OCI-LY3 (cell line): ENCODE data around the gene USH2A.

Experiments
- H2AFZ ChIP-seq: fragments of 200-600, 300-600 bp; shearing (Covaris generic); 2 replicates; pipeline ENCODE4 v1.6.0; 2014; ENCODE audit warnings: antibody characterized with exemption, low read depth, low read length
- H3K27ac ChIP-seq: fragments of 200-600, 300-600 bp; sonication (generic); 2 replicates; pipeline ENCODE4 v1.5.1; 2014; ENCODE audit warnings: mild to moderate bottlenecking, low read length, moderate library complexity, mixed read lengths
- H3K27me3 ChIP-seq: fragments of 200-600, 300-600 bp; sonication (generic); 2 replicates; pipeline ENCODE4 v1.6.1; 2014; ENCODE audit warnings: low read depth, low read length, mixed read lengths
- H3K36me3 ChIP-seq: fragments of 200-600, 300-600 bp; sonication (generic); replicated peaks from 2 replicates; pipeline ENCODE3; 2014; ENCODE audit warnings: low read depth, low read length, mixed read lengths
- H3K4me1 ChIP-seq: fragments of 300-600, 200-600 bp; sonication (generic); 2 replicates; pipeline ENCODE4 v1.6.1; 2014; ENCODE audit warnings: low read length, mixed read lengths
- H3K4me2 ChIP-seq: fragments of 200-600, 300-600 bp; sonication (generic); 2 replicates; pipeline ENCODE4 v1.6.1; 2014; ENCODE audit warnings: low read length, mixed read lengths
- H3K4me3 ChIP-seq: fragments of 300-600, 200-600 bp; sonication (generic); 2 replicates; pipeline ENCODE4 v1.5.1; 2014; ENCODE audit warnings: antibody characterized with exemption, mild to moderate bottlenecking, low read length, moderate library complexity
- H3K79me2 ChIP-seq: fragments of 300-600, 200-600 bp; shearing (Covaris generic); 2 replicates; pipeline ENCODE4 v1.6.1; 2014; ENCODE audit warnings: mild to moderate bottlenecking, low read length, mixed read lengths
- H3K9ac ChIP-seq: fragments of 300-600, 200-600 bp; shearing (Covaris generic); 2 replicates; pipeline ENCODE4 v1.6.0; 2014; ENCODE audit warnings: mild to moderate bottlenecking, low read length, moderate library complexity
- H3K9me3 ChIP-seq: fragments of 200-600, 300-600 bp; shearing (Covaris generic); 2 replicates; pipeline ENCODE4 v1.6.1; 2014; ENCODE audit warnings: low read length, mixed read lengths; ENCODE audit not compliant: insufficient read depth
- H4K20me1 ChIP-seq: fragments of 200-600, 300-600 bp; sonication (generic); 2 replicates; pipeline ENCODE4 v1.6.1; 2016; ENCODE audit warnings: low read length, mixed read lengths; ENCODE audit not compliant: insufficient read depth
- EZH2phosphoT487 ChIP-seq: fragments of 200-600 bp; shearing (Covaris generic); IDR thresholded peaks from 2 replicates; pipeline ENCODE4 v1.6.1; 2018; ENCODE audit warnings: antibody characterized with exemption, mixed run types, low read depth
- TF ChIP-seq, protein P1 (sequence below): fragments of 200-600, 300-600 bp; sonication (generic); IDR thresholded peaks from 2 replicates; pipeline ENCODE4 v1.5.1; 2014; ENCODE audit warnings: antibody characterized with exemption, low read length, low read depth

Gene USH2A

DNA sequence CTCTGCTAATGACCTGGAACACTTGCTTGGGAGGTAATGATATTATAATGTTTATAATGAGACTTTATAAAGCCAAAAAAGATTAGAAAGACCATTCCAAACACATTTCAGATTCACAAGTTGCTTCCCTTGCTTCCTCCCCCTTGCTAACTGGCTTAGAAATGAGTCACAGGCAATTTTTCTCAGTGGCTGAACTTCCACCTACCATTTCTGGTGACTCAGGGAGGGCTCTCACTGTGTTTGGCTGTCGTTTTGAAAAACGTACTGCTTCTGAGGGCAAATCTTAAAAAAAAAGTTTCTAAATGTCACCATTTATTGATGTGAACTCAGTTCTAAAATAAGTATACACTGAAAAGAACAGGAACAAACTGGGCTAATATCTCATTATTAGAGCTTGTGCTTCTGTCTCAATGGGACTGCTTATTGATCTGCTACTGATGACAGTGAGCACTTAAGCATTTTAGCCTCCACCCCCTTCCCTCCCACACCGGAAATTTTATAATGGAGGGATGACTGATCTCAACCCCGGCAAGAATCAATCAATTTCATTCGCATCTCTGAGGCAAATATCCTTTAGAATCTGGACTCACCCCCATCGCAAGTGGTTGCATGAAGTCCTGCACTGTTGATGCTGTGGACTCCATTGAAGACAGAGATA, 577.9 kb downstream of the USH2A start:
- no peak overlapping the region for H2AFZ ChIP-seq
- H3K4me2 ChIP-seq = no peak overlapping the region
- H3K27ac ChIP-seq = no peak overlapping the region

DNA sequence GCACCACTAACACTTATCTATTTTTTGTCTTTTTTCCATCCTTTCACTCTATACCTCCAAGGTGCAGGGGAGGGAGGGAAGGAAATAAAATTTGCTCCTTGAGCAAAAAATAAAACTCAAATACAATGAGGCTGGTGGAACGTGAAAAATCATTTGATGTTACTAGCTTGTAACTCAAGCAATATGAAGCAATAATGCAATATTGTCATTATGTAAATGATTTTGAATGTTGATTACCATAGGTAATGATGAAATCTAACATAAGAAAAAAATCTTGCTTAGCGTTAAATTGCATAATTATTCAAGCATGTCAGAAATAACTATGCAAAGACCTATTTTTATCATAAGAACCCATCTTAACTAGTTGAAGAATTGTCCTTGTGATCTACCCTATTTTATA, 578.5 kb downstream of the USH2A start:
- H3K27me3 ChIP-seq = no peaks in the 10 kb centered on the region
- no peak overlapping the region for H3K4me2 ChIP-seq

More for the DNA sequence above, 577.9 kb downstream of the USH2A start:
- Histone ChIP-seq H3K4me3 (no peak overlapping the region), H3K9me3 (no peaks in the 10 kb centered on the region), H3K9ac (no peak overlapping the region), H3K36me3 (no peaks in the 10 kb centered on the region), H3K4me1 (no peaks in the 10 kb centered on the region), H3K79me2 (no peaks in the 10 kb centered on the region), H3K27me3 (no peaks in the 10 kb centered on the region), H4K20me1 (no peaks in the 10 kb centered on the region)
- no peak for TF ChIP-seq EZH2phosphoT487
- TF ChIP-seq, protein P1, sequence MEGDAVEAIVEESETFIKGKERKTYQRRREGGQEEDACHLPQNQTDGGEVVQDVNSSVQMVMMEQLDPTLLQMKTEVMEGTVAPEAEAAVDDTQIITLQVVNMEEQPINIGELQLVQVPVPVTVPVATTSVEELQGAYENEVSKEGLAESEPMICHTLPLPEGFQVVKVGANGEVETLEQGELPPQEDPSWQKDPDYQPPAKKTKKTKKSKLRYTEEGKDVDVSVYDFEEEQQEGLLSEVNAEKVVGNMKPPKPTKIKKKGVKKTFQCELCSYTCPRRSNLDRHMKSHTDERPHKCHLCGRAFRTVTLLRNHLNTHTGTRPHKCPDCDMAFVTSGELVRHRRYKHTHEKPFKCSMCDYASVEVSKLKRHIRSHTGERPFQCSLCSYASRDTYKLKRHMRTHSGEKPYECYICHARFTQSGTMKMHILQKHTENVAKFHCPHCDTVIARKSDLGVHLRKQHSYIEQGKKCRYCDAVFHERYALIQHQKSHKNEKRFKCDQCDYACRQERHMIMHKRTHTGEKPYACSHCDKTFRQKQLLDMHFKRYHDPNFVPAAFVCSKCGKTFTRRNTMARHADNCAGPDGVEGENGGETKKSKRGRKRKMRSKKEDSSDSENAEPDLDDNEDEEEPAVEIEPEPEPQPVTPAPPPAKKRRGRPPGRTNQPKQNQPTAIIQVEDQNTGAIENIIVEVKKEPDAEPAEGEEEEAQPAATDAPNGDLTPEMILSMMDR = no peak

DNA sequence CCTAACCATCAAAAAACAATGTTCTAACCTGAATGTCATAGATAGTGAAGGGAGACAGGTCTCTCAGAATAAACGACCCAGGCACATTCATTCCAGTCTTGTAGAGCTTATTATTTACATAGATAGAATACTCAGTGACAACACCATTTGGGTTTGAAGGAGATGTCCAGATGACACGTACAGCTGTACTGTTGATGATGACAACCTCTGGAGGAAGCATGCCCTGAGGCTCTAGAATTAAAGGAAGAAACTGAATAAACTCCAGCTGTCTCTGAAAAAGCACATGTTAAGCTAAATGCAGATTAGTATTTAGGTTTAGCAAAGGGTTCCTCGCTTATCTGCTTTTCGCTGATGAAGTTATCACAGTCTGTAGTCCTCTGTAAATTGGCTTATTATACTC, 579.0 kb downstream of the USH2A start:
- Histone ChIP-seq H3K4me2 (no peak overlapping the region), H3K27ac (no peak overlapping the region), H3K9me3 (no peaks in the 10 kb centered on the region), H3K36me3 (no peaks in the 10 kb centered on the region), H3K79me2 (no peaks in the 10 kb centered on the region), H3K9ac (no peak overlapping the region), H3K4me1 (no peaks in the 10 kb centered on the region), H2AFZ (no peak overlapping the region), H4K20me1 (no peaks in the 10 kb centered on the region), H3K4me3 (no peak overlapping the region), H3K27me3 (no peaks in the 10 kb centered on the region)
- TF ChIP-seq, protein P1 = no peak
- no peak for TF ChIP-seq EZH2phosphoT487

More for the DNA sequence above, 578.5 kb downstream of the USH2A start:
- H3K9me3 ChIP-seq = no peaks in the 10 kb centered on the region
- H3K4me1 ChIP-seq = no peaks in the 10 kb centered on the region
- H3K4me3 ChIP-seq = no peak overlapping the region
- no peak for TF ChIP-seq EZH2phosphoT487
- TF ChIP-seq, protein P1 = no peak
- no peak overlapping the region for H3K9ac ChIP-seq
- H4K20me1 ChIP-seq = no peaks in the 10 kb centered on the region
- H3K36me3 ChIP-seq = no peaks in the 10 kb centered on the region
- H2AFZ ChIP-seq = no peak overlapping the region
- no peak overlapping the region for H3K27ac ChIP-seq
- H3K79me2 ChIP-seq = no peaks in the 10 kb centered on the region

DNA sequence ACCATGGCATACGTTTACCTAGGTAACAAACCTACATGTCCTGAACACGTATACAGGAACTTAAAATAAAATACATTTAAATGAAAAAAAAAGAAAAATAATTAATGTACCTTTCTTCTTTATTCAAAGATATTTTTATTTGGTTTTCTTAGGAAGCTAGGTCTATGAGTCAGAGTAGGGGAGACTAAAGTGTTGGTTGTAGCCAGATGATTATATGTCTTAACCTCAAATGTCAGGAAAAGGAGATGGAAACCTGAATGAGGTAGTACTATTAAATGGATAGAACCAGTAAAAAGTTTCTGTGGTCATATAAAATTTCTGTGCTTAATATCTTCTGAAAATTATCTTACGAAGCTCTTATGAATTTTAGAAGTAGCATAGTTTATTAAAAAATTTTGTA, 580.3 kb downstream of the USH2A start:
- Histone ChIP-seq H3K4me1 (no peaks in the 10 kb centered on the region), H3K4me3 (no peak overlapping the region), H2AFZ (no peak overlapping the region), H3K79me2 (no peaks in the 10 kb centered on the region), H3K27me3 (no peaks in the 10 kb centered on the region), H3K9me3 (no peaks in the 10 kb centered on the region), H3K27ac (no peak overlapping the region), H3K9ac (no peak overlapping the region), H3K36me3 (no peaks in the 10 kb centered on the region), H3K4me2 (no peak overlapping the region), H4K20me1 (no peaks in the 10 kb centered on the region)
- TF ChIP-seq EZH2phosphoT487 = no peak
- TF ChIP-seq, protein P1 = no peak
